Measurements from ENCODE around the gene CDH11.

DNA sequence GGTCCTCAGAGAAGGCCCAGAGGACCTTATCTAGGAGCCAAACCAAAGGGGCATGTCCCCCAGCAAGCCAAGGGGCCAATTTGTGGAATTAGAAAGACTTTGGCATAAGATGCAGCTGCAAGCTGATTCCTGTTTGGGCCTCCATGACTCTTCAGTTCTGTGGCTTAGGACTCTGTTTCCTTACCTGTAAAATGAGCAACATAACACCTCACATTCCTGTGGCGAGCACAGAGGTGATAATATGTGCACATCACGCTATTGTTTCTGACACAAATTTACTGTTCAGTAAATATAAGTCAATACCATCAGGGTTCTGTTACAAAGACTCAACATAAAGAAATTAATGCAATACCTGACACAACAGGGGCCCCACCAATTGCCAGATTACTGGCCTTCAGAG is 57.7 kb downstream of the CDH11 start:
- no peak for TF ChIP-seq POLR2A (IDR thresholded peaks at IDR 0.05)
- TF ChIP-seq, protein P1, sequence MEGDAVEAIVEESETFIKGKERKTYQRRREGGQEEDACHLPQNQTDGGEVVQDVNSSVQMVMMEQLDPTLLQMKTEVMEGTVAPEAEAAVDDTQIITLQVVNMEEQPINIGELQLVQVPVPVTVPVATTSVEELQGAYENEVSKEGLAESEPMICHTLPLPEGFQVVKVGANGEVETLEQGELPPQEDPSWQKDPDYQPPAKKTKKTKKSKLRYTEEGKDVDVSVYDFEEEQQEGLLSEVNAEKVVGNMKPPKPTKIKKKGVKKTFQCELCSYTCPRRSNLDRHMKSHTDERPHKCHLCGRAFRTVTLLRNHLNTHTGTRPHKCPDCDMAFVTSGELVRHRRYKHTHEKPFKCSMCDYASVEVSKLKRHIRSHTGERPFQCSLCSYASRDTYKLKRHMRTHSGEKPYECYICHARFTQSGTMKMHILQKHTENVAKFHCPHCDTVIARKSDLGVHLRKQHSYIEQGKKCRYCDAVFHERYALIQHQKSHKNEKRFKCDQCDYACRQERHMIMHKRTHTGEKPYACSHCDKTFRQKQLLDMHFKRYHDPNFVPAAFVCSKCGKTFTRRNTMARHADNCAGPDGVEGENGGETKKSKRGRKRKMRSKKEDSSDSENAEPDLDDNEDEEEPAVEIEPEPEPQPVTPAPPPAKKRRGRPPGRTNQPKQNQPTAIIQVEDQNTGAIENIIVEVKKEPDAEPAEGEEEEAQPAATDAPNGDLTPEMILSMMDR (IDR thresholded peaks at IDR 0.05) = no peak

Data from thyroid gland (tissue), 4 donors.